ENCODE measurements around the gene NEDD8.

DNA sequence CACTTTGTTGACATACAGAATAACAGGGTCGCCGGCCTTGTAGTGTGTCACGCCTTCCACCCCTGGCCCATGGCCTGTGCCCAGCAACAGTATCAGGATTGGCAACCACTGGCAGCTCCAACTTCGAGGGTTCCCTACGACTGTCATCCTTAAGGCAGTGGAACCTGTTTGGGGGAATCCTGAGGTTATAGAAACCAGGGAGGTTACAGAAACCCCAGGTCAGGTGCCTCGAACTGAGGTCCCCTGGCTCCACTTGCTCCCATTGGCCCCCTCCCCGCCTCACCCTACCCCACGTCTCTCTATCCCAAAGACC, 37.3 kb downstream of the NEDD8 start:
- TF ChIP-seq, protein P1, sequence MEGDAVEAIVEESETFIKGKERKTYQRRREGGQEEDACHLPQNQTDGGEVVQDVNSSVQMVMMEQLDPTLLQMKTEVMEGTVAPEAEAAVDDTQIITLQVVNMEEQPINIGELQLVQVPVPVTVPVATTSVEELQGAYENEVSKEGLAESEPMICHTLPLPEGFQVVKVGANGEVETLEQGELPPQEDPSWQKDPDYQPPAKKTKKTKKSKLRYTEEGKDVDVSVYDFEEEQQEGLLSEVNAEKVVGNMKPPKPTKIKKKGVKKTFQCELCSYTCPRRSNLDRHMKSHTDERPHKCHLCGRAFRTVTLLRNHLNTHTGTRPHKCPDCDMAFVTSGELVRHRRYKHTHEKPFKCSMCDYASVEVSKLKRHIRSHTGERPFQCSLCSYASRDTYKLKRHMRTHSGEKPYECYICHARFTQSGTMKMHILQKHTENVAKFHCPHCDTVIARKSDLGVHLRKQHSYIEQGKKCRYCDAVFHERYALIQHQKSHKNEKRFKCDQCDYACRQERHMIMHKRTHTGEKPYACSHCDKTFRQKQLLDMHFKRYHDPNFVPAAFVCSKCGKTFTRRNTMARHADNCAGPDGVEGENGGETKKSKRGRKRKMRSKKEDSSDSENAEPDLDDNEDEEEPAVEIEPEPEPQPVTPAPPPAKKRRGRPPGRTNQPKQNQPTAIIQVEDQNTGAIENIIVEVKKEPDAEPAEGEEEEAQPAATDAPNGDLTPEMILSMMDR (IDR thresholded peaks at IDR 0.05), result no peak
- no peak for TF ChIP-seq POLR2A (IDR thresholded peaks at IDR 0.05)

All from right lobe of liver (tissue), 4 donors.